GM12878 (cell line): ENCODE measurements around the gene OR13A1.
"Not testable (repeated sequence)": the region's sequence is repeated elsewhere in the genome, so short reads cannot be mapped to it uniquely, and the experiment has no call there.

Source experiments
- HDGF ChIP-seq: fragments of 450-650 bp; IDR thresholded peaks from 2 replicates; pipeline ENCODE4 v1.6.1; 2016; ENCODE audit warnings: antibody characterized with exemption
- MXI1 ChIP-seq: fragments of 150-350 bp; IDR thresholded peaks from 2 replicates; pipeline ENCODE4 v1.6.1; 2011; ENCODE audit warnings: low read depth, mild to moderate bottlenecking, inconsistent platforms, low read length, improper control_type of control experiment
- TF ChIP-seq, protein P1 (sequence below): IDR thresholded peaks from 2 replicates; pipeline ENCODE4 v1.6.1; 2012; ENCODE audit warnings: mild to moderate bottlenecking, low read depth, low read length

DNA sequence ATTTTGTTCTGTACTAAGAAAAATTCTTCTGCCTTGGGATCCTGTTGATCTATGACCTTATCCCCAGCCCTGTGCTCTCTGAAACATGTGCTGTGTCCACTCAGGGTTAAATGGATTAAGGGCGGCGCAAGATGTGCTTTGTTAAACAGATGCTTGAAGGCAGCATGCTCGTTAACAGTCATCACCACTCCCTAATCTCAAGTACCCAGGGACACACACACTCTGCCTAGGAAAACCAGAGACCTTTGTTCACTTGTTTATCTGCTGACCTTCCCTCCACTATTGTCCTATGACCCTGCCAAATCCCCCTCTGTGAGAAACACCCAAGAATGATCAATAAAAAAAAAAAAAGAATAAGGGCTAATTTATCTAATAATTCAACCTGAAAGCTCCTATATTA lies 54.8 kb downstream of the OR13A1 start:
- TF ChIP-seq HDGF, MXI1: not testable (repeated sequence)
- TF ChIP-seq, protein P1, sequence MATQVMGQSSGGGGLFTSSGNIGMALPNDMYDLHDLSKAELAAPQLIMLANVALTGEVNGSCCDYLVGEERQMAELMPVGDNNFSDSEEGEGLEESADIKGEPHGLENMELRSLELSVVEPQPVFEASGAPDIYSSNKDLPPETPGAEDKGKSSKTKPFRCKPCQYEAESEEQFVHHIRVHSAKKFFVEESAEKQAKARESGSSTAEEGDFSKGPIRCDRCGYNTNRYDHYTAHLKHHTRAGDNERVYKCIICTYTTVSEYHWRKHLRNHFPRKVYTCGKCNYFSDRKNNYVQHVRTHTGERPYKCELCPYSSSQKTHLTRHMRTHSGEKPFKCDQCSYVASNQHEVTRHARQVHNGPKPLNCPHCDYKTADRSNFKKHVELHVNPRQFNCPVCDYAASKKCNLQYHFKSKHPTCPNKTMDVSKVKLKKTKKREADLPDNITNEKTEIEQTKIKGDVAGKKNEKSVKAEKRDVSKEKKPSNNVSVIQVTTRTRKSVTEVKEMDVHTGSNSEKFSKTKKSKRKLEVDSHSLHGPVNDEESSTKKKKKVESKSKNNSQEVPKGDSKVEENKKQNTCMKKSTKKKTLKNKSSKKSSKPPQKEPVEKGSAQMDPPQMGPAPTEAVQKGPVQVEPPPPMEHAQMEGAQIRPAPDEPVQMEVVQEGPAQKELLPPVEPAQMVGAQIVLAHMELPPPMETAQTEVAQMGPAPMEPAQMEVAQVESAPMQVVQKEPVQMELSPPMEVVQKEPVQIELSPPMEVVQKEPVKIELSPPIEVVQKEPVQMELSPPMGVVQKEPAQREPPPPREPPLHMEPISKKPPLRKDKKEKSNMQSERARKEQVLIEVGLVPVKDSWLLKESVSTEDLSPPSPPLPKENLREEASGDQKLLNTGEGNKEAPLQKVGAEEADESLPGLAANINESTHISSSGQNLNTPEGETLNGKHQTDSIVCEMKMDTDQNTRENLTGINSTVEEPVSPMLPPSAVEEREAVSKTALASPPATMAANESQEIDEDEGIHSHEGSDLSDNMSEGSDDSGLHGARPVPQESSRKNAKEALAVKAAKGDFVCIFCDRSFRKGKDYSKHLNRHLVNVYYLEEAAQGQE: not testable (repeated sequence)
